Subcutaneous adipose tissue (tissue), 4 donors: ENCODE measurements around the gene FAM135A. TPM values are rescaled to one million over a fixed set of nuclear protein-coding genes. Genes with fewer than 3 reads are reported as not detected.

Source experiments
- total RNA-seq, 4 donors: library from RNA; depleted of rRNA; stranded (reverse); fragments of >200 nt; gene quantifications; one replicate each; pipeline ENCODE4 v1.1.0, GENCODE V29; 2016
- TF ChIP-seq, protein P1 (sequence below): fragments of 450-650 bp; IDR thresholded peaks from one replicate; pipeline ENCODE4 v1.5.1; 2016; ENCODE audit warnings: low read depth, mild to moderate bottlenecking, control low read depth, antibody characterized with exemption, moderate library complexity

Gene FAM135A
- total RNA-seq, 4 donors from 2014 or later, result 26.2 to 33.6 (median 27.1) TPM

DNA sequence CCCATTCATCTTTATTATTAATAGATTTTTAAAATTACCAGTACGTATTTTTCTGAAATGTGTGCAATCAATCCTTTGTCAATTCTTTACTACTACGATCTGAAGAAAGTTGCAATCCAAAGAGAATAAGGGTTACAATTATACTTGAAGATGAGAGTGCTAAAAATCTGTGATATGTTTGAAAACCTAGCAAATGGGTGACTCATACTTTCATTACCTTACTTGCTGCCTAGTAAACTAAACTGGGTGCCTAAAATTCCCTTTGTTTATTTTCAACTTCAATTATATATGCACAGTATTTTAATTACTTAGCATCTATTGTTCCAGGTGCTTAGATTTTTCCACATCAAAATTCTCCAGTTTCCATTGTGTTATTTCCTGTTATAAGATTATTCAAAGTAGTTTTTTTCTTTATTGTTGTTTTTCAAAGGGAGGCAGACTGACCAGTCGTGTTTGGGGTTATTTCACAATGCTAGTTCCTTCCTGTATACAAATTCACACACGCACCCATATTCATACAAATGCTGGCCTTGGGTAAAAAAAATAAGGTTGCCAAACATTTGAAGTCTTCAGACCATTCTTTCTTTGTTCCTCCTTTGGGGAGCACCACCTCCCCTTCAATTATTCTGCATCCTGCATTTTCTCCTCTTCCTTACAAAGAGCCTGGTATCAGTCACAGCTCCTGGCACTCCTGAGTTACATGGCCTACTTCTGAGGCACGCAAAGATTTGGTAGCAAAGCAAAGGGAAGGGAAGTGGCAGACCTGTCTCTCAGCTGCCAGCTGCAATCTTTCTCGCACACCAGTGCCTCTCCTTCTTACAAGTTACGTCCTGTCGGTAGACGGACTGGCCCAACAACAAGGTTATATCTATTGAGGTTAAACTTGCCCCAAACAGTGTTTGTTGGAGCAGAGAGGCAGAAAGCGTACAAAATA is 16.2 kb upstream of the FAM135A start:
- TF ChIP-seq, protein P1, sequence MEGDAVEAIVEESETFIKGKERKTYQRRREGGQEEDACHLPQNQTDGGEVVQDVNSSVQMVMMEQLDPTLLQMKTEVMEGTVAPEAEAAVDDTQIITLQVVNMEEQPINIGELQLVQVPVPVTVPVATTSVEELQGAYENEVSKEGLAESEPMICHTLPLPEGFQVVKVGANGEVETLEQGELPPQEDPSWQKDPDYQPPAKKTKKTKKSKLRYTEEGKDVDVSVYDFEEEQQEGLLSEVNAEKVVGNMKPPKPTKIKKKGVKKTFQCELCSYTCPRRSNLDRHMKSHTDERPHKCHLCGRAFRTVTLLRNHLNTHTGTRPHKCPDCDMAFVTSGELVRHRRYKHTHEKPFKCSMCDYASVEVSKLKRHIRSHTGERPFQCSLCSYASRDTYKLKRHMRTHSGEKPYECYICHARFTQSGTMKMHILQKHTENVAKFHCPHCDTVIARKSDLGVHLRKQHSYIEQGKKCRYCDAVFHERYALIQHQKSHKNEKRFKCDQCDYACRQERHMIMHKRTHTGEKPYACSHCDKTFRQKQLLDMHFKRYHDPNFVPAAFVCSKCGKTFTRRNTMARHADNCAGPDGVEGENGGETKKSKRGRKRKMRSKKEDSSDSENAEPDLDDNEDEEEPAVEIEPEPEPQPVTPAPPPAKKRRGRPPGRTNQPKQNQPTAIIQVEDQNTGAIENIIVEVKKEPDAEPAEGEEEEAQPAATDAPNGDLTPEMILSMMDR, result no peak

DNA sequence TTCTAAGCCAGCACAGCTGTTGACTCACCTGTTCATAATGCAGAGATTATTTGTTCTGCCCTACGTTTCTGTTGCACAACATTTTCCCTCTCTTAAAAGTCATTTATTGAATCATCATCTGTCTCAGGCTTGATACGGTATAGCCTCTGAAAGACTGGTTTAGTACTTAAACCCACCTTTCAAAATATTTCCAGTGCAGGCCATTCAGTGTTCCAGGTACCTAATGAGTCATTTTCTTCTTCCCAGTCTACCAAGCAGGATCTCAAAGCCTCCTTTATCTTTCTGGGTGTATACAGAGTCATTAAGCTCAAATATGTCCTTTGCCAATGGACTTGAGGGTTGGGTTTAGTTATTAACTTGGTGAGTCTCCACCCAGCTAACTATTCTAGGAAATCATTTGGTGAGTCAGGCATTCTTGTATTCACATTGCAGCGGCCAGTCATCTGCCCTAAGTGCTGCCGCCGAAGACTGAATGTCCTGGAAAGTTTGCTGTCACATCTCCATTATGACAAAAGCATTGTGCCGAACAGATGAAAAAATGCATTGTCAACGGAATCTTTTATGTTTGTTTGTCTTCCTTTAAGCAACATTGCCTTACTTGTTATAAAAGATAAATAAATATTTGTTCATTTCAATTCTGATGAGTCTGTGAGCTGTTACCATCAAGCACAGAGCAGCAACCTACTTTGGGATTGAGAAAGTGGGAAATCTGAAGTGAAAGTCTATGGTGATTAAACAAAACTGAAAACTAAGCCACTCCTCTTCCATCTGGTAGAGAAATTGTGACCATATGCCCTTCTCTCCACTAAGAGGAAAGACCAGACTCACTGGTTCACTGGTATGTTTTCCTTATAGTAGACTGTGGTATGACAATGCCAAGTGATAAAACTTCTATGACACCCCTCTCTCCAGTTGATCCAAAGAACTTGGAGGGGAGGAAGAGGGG is 14.3 kb upstream of the FAM135A start:
- TF ChIP-seq, protein P1, result no peak

DNA sequence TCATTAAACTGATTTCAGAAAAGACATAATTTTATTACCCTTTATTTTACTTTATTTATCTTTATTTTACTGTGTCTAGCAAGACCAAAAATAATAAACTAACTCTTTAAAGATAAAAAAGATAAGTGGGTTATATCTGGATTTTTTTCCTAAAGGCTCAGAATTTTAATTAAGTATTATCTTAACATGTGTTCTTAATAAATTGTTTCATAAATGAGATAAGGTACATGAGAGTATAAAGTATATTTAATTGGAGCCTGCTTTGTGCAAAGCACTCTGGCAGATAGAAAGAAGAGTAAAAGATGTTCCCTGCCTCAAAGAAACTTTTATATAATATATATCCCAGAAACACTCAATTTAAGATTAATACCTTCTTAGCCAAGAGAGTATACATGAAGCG is 8.7 kb upstream of the FAM135A start:
- TF ChIP-seq, protein P1, result no peak

DNA sequence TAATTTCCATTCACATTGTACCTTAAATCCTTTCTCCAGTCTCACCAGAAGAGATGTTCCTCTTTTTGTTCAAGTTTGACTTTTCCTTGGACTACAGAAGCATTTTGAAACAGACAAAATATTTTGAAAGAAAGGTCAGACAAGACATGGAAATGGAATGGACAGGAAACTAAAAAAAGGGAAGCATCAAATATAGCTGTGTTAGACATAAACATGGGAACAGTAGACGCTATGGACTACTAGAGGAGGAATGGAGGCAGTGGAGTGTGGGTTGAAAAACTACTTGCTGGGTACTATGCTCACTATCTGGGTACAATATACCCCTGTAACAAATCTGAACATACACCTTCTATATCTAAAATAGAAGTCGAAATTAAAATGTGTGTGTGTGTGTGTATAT is 4.1 kb upstream of the FAM135A start:
- TF ChIP-seq, protein P1, result no peak

DNA sequence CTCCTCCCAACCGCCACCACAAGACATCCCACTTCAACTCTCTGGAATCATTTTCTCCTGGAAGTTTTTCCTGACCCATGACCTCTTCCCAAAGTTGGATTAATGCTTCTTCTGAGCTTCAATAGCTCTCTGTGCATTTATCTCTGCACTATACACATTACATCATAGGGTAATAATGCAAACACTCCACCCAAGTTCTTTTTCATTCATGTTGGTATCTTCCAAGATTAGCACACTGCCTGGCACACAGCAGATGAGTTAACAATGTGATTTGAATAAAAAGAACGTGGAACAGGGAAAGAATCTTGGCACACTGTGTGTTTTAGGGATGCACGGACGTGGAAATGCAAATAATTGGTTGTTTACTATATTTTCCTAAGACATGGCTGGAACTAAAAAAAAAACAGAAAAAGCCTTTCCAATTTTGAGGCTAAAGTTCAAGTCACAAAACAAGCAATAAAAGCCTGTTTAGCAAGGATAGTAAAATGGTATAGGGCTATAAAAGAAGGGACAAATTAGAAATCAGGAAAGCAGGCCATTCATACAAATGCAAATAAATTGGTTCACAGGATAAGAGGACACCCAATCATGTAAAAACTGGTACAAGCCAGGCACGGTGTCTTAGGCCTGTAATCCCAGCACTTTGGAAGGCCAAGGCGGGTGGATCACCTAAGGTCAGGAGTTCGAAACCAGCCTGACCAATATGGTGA is 1.6 kb upstream of the FAM135A start:
- TF ChIP-seq, protein P1, result no peak

DNA sequence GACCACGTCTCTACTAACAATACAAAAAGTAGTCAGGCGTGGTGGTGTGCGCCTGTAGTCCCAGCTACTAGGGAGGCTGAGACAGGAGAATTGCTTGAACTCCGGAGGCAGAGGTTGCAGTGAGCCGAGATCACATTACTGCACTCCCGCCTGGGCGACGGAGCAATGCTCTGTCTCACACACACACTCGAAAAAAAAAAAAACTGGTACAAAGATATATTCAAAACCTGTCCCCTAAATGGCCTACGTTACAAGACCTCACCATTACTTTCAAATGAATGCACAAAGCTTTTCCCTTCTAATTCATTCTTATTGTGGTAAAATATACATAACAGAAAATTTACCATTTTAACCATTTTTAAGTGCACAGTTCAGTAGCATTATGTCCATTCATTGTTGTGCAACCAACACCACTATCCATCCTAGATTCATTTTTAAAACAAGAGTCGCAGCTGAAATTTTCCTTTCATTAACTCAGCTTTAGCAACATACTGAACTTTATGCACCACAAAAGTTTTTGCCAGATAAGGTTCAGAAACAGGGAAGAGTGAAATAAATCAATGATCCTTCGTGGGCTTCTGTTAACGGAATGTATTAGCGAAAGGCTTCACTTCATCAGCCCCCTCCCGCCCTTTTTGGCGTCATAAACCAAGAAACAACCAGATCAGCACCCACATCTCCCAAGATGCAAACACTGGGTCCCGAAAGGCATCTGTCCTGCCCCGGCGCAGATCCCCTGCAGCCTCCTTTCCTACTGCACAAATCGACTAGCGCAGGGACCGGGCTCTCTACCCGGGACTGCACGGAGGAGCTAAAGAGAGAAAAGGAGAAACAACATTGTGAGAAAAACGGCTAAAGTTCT is 825 bp upstream of the FAM135A start:
- TF ChIP-seq, protein P1, result no peak
